Stimulated activated CD8-positive, alpha-beta memory T cell treated with anti-CD3 and anti-CD28 coated beads, Interleukin-4, amount 100 ng/mL, for 24 hours (primary cell): Measurements from ENCODE around the gene MYH7B.

ENCODE experiments used
- DNase-seq: peaks from one replicate; pipeline ENCODE4 v3.0.0-alpha.2; 2020; ENCODE audit warnings: low read depth

MYH7B gene

DNA sequence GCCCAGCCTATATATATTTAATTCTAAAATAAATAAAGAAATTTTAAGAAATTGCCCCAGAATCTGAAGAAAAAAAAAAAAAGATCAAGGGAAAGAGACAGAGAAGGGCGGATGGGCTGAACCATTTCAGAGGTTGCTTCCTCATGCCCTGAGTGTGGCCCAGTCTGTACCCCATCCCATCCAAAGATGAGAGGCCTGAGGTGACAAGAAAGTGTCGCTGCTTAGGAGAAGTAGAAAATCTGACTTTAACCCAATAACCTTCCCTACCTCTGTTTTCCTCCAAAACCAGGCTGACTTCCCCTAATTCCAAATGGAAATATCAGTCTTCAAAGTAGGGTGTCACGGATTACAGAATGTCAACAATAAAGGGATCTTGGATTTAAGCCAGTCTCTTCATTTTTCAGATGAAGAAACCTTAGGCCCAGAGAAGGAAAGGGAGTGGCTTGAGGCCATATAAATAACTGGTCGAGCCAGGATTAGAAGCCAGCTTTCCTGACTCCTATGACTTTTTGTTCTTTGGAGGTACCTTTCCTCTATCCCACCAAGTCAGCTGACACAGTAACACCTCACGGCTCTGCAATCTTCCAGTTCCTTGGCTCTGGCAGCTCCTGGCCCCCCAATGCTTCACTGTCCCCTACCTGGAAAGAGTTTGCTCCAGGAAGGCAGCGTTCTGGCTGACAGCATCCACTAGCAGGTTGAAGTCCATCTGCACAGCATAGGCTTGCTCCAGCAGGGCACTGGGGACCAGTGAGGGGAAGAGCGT, 10.2 kb upstream of the MYH7B start:
- DNase-seq: no peak

GRCh38 chr20:34946661-34947060, 9.0 kb upstream of the MYH7B start:
- no peak for DNase-seq

DNA sequence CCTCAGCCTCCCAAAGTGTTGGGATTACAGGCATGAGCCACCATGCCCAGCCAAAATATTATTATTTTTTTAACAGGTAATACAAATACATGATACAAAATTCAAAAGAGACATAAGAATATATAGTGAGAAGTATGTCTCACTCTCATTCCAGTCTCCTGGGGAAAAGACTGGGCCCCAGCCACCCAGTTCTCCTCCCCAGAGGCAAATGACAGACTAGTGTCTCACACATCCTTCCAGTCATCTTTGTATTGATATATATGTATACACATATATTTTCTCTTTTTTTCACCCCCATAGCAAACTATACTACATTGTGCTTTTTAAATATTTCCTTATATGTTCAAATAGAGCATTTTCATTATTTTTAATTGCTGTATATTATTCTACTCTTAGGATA, 8.3 kb upstream of the MYH7B start:
- DNase-seq: no peak

GRCh38 chr20:34948030-34948429, 7.6 kb upstream of the MYH7B start:
- no peak for DNase-seq

DNA sequence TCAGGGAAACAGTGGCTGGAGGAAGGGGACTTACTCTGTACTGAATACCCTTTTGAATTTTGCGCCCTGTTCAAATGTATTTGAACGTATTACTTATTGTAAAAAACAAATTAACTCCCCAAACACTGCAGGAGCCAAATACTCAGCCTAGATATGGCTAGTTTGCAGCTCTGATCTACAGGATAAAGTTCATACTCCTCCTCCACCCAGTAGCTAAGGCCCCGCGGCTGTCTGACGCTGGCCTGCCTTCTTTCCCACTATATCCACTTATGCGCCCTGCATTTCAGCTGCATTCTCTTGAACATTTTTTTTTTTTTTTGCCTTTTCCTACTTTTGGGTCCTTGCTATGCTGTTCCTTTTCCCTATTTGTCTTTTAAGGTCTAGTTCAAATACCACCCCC, 6.5 kb upstream of the MYH7B start:
- DNase-seq: no peak

GRCh38 chr20:34951252-34951651, 4.4 kb upstream of the MYH7B start:
- no peak for DNase-seq

- no peak for DNase-seq
Measured at GRCh38 chr20:34951652-34952051, 4.0 kb upstream of the MYH7B start.

DNA sequence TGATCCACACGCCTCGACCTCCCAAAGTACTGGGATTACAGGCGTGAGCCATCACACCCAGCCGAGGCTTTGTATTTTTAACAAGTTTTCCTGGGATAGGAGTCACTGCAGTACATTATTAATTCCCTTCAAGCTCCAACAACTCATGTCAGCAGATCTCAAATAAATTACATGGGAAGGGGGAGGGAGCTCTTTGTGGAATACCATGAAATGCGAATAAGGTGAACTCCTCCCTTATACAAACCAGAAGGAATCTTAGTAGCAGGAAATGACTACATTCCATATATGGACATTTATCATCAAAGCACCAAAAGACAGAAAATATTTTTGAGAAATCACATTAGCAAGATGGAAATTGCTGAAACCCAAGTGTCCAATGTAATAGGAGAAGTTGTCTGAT, 3.0 kb upstream of the MYH7B start:
- DNase-seq: no peak

DNA sequence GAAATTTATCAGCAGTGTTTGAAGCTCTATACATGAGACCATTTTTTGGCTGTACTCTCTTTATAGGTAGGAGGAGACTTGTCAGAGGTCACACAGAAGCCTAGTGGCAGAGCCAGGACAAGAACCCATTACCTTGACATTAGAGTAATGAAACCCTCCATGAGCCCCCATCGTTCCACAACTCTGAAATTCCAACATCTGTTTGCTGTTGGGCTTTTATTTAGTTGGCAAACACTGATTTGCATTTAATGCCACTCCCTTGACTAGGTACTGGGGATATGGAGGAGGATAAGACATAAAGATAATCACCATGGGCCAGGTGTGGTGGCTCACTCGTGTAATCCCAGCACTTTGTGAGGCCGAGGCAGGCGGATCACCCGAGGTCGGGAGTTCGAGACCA, 1.7 kb upstream of the MYH7B start:
- DNase-seq: no peak

DNA sequence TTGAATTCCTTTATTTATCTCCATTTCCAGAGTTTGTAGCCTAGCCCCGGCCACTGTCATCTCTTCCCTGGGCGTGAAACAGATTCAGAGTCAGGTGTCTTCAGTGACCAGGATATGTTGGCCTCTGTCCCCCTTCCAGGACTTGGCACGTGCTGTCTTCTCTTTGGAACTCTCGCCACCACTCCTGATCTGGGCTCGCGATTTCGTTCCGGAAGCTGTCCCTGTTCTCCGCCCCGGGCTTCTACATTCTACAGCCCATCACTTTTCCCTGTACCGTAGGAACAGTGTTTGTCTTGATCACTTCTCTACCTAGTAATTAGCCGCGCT, 801 bp upstream of the MYH7B start:
- no peak for DNase-seq

GRCh38 chr20:34956041-34956458, 382 bp downstream of the MYH7B start:
- DNase-seq: no peak

- no peak for DNase-seq
Measured at GRCh38 chr20:34956751-34957472, 1.2 kb downstream of the MYH7B start.

DNA sequence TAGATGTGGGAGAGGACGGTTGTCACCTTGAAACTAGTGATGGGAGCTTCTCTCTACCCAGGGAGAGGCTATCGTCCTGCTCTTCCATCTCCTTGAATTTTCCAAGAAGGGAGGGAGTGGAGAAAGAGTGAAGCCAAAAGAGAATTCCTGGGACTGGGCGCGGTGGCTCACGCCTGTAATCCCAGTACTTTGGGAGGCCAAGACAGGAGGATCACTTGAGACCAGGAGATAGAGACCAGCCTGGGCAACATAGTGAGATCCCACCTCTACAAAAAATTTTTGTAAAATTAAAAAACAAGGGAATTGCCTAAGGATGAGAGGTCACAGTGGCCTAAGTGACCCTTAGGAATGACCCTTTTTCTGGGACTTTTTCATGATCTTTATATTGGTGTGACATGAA, 8.8 kb downstream of the MYH7B start:
- no peak for DNase-seq

- DNase-seq: no peak
Measured at GRCh38 chr20:34965051-34965450, 9.4 kb downstream of the MYH7B start.

- DNase-seq: no peak
Measured at GRCh38 chr20:34967421-34967820, 11.8 kb downstream of the MYH7B start.

GRCh38 chr20:34968042-34968775, 12.5 kb downstream of the MYH7B start:
- DNase-seq: no peak

- DNase-seq: no peak
Measured at GRCh38 chr20:34970193-34970840, 14.6 kb downstream of the MYH7B start.

GRCh38 chr20:34970846-34971560, 15.3 kb downstream of the MYH7B start:
- DNase-seq: no peak

DNA sequence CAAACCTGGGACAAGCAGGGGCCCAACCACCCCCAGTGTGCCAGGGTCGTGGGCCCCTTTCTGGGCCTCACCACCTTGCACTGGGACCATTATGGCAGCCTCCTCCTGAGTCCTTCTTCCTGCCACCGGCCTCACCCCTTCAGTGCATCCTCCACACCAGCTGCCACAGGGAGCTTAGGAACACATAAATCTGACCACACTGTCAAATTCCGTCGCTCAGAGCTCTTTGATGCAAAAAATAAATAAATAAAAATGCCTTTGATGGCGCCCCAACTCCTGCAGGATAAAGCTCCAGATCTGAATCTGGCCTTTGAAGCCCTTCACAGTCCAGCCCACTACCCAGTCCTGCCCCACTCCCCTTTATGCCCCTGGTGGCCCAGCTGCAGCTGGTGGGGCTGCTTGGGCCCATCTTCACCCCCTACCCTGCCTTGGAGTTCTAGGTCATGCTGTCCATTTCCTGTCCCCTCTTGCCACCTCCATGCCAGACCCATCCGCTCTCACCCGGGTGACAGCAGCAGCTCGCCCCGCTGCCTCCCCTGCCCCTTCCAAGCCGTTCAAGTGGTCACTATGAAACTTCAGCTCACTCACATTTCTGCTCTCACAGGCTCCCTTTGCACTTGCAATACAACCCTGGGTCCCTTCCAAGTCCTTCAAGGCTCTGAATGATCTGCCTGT, 16.0 kb downstream of the MYH7B start:
- DNase-seq: no peak

- no peak for DNase-seq
Measured at GRCh38 chr20:34974246-34974645, 18.6 kb downstream of the MYH7B start.

GRCh38 chr20:34976286-34976685, 20.6 kb downstream of the MYH7B start:
- no peak for DNase-seq
